ENCODE results near the gene HRH3.

The HRH3 gene

DNA sequence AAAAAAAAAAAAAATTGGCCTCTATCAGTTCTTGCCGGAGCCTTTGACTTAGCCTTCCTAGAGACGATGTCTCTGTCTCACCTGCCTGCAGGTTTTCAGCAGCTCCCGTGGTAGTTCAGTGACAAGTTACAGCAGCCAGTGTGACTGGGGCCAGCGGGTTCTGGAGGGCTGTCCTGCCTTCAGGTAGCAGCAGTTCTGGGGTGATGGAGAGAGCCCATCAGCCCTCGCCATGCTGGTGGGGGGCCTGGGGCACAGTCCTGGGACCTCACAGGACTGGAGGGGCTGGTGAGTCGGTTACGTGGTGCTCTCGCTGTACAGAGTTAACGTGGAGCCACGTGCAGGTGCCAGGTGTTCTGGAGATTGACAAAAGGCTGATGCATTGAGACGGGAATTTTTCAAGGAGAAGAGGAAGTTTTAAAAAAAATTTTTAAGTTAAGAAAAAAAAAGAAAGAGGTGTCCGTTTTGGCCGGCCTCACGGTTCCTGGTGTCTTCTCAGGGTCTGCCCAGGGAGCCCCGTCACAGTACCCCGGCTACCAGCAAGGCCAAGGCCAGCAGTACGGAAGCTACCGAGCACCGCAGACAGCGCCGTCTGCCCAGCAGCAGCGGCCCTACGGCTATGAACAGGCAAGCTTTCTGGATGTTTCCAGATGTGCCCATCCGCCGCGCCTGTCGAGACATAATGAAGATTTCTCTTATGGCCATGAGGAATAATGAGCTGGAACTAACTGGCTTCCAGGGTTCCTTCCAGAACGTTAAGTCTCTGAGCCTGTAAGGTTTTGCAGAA is 45.9 kb downstream of the HRH3 start:
- no peak for DNase-seq

GRCh38 chr20:62172666-62173065 is 47.4 kb downstream of the HRH3 start:
- DNase-seq: no peak

DNA sequence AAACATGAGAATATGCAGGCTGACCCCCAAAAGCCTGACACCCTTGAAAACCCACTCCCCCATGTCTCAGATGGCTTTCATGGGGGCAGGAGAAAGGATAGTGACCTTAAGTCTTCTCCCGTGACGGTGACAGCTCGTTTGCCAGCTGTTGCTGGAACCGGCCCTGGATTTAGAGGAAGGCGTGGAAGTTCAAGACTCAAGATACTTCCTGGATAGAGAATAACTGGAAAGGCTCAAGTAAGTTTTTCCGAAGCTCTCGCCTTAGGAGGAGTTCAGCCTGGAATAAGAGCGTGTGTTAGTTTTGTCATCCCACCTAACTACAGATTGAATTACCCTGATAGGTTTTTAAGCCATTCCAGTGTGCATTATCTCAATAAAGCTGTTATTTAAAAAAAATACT is 48.8 kb downstream of the HRH3 start:
- DNase-seq: no peak

GRCh38 chr20:62170536-62170935 is 49.5 kb downstream of the HRH3 start:
- no peak for DNase-seq

GRCh38 chr20:62168890-62169435 is 51.1 kb downstream of the HRH3 start:
- DNase-seq: no peak

GRCh38 chr20:62168061-62168460 is 52.0 kb downstream of the HRH3 start:
- DNase-seq: no peak

DNA sequence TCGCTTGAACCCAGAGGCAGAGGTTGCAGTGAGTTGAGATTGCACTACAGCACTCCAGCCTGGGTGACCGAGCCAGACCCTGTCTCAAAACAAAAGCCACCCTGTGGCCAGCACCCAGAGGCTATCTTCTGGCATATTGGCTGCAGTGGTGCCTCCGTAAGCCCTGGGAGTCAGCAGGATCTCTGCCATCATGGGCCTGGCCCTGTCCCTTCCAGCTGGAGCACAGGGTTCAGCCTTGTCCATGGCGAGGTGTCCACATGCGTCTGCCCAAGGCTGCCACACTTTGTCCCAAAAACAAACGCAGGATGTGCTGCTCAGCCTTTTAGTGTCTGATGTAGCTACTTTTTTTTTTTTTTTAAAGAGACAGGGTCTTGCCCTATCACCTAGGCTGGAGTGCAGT is 52.6 kb downstream of the HRH3 start:
- DNase-seq: no peak

DNA sequence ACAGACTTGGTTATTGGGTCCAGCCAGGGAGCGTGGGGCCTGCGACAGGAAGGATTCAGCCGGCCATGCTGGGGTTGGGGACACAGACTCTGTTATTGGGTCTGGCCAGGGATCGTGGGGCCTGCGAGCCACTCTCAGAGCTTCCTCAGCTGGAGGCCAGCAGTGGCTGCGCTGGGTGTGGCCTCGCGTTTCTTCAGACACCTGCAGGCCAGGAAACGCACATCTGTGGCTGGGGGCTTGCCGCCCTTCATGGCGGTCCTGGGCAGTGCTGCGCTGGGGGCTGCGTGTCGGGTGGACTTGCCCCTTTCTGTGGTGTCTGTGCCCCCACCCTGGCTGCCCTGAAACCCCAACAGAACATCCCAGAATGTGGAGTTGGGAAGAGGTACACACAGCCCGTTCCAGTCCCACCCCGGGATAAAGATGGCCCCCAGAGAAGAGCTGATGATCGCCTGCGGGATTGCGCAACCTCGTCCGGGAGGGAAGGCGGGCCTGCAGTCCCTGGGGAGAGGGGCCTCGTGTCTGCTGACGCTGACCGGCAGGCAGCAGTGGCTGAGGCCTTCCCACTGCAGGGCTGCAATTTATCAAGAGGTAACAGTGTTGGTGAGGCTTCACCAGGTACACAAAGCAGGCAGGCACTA is 54.2 kb downstream of the HRH3 start:
- no peak for DNase-seq

Measured in NCI-H510A (cell line).